Upper lobe of left lung (tissue), 4 donors: ENCODE measurements around the gene PLS3.

Experiments used
- EP300 ChIP-seq, 4 donors: sonication (generic); formaldehyde crosslinking; IDR thresholded peaks; one replicate each; pipeline ENCODE4 v1.5.1; 2017; ENCODE audit warnings: antibody characterized with exemption in 4 of 4, control low read depth in 2 of 4
- POLR2A ChIP-seq, 4 donors: fragments of 450-650 bp; IDR thresholded peaks; one replicate each; pipeline ENCODE4 v1.5.1; 2016 to 2017; ENCODE audit warnings: antibody characterized with exemption in 4 of 4, mild to moderate bottlenecking in 2 of 4
- POLR2AphosphoS5 ChIP-seq, 2 donors: sonication (generic); formaldehyde crosslinking; IDR thresholded peaks; one replicate each; pipeline ENCODE4 v1.5.1; 2017; ENCODE audit warnings: antibody characterized with exemption in 2 of 2
- TF ChIP-seq, protein P1 (sequence below), 6 experiments: fragments of 450-650 bp in 4 of 6; fragments of 200-600 bp in 2 of 6; sonication (generic) in 2 of 6; IDR thresholded peaks; one replicate each; pipeline ENCODE4 v1.5.1; 2016 to 2019; ENCODE audit warnings: antibody characterized with exemption in 6 of 6

DNA sequence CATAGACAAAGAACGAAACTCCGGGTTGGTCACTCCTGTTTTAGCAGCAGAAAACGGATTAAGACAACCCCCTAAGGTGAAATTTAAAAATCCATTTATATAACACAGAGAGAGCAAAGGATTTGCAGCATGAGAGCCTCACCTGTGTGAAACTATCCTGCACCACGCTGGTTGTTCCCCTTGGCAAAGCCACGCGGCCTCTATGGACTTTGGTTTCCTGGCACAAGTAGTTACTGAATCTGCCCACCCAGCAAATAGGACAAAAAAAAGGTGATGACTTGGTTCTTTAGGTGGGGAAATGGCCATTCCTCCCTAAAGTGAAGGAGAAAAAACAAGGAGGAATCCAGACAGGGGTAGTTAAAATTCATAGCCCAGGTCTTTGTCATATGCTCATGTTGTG, 133.1 kb downstream of the PLS3 start:
- TF ChIP-seq POLR2A (IDR thresholded peaks at IDR 0.05) = no peak
- TF ChIP-seq, protein P1, sequence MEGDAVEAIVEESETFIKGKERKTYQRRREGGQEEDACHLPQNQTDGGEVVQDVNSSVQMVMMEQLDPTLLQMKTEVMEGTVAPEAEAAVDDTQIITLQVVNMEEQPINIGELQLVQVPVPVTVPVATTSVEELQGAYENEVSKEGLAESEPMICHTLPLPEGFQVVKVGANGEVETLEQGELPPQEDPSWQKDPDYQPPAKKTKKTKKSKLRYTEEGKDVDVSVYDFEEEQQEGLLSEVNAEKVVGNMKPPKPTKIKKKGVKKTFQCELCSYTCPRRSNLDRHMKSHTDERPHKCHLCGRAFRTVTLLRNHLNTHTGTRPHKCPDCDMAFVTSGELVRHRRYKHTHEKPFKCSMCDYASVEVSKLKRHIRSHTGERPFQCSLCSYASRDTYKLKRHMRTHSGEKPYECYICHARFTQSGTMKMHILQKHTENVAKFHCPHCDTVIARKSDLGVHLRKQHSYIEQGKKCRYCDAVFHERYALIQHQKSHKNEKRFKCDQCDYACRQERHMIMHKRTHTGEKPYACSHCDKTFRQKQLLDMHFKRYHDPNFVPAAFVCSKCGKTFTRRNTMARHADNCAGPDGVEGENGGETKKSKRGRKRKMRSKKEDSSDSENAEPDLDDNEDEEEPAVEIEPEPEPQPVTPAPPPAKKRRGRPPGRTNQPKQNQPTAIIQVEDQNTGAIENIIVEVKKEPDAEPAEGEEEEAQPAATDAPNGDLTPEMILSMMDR (IDR thresholded peaks at IDR 0.05) = no peak
- TF ChIP-seq EP300 (IDR thresholded peaks at IDR 0.05) = no peak
- no peak for TF ChIP-seq POLR2AphosphoS5 (IDR thresholded peaks at IDR 0.05)
